ENCODE data around the gene POLDIP2. TPM values are rescaled to one million over a fixed set of nuclear protein-coding genes. Genes with fewer than 3 reads are reported as not detected.

Gene POLDIP2
- total and polyA plus RNA-seq, 8 donors = 56.0 to 76.8 (median 63.1) TPM

DNA sequence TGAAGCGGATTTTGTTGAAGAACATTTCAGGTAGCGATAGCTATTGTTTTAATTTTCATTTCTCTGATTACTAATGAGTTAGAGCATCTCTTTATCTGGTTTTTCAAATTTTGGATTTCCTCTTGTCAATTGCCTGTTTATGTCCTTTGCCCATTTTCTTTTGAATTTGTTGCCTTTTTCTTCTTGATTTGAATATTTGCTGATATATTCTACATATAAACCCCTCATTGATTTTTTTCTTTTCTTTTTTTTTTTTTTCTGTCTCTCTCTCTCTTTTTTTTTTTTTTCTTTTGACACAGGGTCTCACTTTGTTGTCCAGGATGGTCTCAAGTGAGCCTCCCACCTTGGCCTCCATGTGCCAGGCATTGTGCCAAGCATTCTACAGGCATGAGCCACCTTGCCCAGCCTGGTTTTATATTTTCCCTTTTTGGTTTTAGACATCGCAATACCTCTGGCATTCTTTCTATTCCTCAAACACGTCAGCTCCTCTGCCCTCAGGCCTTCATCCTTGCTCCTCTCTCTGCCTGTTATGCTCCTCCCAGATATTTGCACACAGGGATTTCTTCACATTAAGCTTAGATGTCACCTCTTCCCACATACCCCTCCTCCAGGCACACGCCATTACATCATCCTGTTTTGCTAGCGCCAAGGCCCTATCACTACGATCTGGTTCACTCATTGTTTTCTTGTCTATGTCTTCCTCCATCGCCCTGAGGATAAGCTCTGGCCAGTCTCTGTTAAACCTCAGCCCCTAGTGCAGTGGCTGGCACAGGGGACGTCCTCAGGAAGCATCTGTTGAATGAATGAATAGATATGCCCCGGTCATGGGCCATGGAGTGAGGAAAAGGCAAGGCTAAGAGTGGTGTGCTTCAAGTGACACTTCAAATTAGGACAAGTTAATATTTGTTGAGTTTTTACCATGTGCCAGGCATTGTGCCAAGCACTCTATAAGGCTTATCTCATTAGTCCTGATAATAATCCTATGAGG, 22.8 kb upstream of the POLDIP2 start:
- Histone ChIP-seq H3K27ac (no peak overlapping the region), H3K36me3 (no peaks in the 10 kb centered on the region), H3K9me3 (no peaks in the 10 kb centered on the region), H3K4me1 (peaks cover 0 to 32% of the 10 kb centered on the region in 2 donors), H3K4me3 (no peak overlapping the region), H3K27me3 (peaks cover 0 to 33% of the 10 kb centered on the region in 2 donors)
- intact Hi-C loops (cut with DNase I) = no loop called here
- ATAC-seq = peak; percentile 31
- TF ChIP-seq, protein P1, sequence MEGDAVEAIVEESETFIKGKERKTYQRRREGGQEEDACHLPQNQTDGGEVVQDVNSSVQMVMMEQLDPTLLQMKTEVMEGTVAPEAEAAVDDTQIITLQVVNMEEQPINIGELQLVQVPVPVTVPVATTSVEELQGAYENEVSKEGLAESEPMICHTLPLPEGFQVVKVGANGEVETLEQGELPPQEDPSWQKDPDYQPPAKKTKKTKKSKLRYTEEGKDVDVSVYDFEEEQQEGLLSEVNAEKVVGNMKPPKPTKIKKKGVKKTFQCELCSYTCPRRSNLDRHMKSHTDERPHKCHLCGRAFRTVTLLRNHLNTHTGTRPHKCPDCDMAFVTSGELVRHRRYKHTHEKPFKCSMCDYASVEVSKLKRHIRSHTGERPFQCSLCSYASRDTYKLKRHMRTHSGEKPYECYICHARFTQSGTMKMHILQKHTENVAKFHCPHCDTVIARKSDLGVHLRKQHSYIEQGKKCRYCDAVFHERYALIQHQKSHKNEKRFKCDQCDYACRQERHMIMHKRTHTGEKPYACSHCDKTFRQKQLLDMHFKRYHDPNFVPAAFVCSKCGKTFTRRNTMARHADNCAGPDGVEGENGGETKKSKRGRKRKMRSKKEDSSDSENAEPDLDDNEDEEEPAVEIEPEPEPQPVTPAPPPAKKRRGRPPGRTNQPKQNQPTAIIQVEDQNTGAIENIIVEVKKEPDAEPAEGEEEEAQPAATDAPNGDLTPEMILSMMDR (IDR thresholded peaks at IDR 0.05) = no peak
- DNase-seq = no peak

DNA sequence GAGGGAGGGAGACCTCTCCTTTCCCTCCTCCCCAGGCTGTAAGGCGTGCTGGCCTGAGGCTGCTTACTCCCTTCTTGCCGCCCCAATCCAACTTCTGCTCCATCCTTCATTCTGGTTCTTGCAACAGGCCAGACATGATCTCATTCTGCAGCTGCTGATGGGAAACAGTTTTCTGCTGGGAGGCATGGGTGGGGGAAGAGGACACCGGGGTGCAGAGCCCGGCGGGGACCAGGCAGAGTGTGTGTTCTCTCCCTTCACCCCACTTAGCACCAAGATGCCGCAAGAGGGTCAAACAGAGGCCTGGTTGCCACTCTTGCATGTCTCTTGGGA, 15.6 kb upstream of the POLDIP2 start:
- TF ChIP-seq, protein P1 (IDR thresholded peaks at IDR 0.05) = no peak
- intact Hi-C loops (cut with DNase I) = no loop called here
- Histone ChIP-seq H3K4me1 (peaks cover 7 to 32% of the 10 kb centered on the region in 2 donors), H3K4me3 (no peak overlapping the region), H3K9me3 (no peaks in the 10 kb centered on the region), H3K27ac (no peak overlapping the region), H3K36me3 (no peaks in the 10 kb centered on the region), H3K27me3 (peaks cover 0 to 37% of the 10 kb centered on the region in 2 donors)
- ATAC-seq (no peak), DNase-seq (no peak)

DNA sequence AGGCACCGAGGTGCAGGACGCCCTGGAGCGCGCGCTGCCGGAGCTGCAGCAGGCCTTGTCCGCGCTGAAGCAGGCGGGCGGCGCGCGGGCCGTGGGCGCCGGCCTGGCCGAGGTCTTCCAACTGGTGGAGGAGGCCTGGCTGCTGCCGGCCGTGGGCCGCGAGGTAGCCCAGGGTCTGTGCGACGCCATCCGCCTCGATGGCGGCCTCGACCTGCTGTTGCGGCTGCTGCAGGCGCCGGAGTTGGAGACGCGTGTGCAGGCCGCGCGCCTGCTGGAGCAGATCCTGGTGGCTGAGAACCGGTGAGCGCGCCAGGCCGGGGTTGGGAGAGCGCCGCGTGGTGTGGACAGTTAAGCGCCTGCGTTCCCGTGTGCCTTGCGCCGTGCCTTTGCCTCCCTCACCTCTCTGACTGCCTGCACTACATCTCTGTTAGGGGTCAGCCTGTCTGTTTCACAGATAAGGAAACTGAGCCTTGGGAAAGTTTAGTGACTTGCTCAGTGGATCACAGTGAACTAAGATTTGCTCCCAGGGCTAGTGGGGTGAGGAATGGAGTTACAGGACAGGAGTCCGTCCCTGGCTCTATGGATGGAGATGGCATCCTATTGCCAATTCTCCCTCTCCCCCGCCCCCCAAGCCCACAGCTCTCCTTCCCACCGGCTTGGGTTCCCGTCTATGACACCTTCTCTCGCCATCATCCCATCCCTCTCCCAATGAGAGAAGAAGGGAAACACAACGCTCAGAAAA, 15.0 kb upstream of the POLDIP2 start:
- H3K9me3 ChIP-seq = no peaks in the 10 kb centered on the region
- ATAC-seq (peak; percentile 3), DNase-seq (peak in 1 of 4 donors; percentile 82)
- H3K27me3 ChIP-seq = peaks cover 0 to 37% of the 10 kb centered on the region in 2 donors
- peak overlapping the region; percentile 21 to 49 for H3K4me3 ChIP-seq
- H3K36me3 ChIP-seq = no peaks in the 10 kb centered on the region
- intact Hi-C loops (cut with DNase I) = no loop called here
- TF ChIP-seq, protein P1 (IDR thresholded peaks at IDR 0.05) = no peak
- peaks cover 7 to 32% of the 10 kb centered on the region in 2 donors for H3K4me1 ChIP-seq
- no peak overlapping the region for H3K27ac ChIP-seq

DNA sequence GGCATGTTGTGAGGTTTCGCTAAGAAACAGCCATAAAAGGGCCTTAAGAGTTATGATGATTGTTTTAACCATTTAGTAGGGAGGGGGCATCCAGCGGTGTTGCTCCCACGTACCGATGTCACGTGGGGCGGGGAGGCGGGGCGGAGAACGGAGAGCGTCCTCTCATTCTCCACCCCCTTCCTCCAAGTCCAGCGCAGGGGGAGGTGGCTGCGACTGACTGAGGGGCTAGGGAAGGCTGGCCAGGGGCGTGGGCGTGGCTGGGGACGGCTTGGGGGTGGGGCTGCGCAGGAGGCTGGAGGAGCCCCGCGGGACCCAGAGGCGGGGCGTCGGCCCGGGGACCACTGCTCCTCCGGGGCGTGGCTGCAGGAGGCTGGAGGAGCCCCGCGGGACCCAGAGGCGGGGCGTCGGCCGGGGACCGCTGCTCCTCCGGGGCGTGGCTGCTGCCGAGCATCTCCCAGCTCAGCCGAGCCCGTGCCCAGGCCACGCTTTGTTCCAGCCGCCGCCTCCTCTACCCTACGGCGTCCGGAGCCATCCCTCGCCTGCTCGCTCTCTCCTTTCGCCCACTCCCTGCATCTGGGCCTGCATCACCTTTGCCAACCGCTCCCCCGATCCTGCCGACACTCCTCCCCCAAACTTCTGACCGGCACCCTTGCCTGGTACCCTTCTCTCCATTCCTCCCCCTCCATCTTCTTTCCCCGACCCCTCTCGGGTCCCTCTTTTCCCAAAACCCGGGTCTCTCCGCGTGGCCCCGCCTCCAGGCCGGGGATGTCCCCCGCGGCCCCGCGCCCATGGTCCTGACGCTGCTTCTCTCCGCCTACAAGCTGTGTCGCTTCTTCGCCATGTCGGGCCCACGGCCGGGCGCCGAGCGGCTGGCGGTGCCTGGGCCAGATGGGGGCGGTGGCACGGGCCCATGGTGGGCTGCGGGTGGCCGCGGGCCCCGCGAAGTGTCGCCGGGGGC, 14.2 kb upstream of the POLDIP2 start, which contains the start of gene SARM1:
Gene SARM1 (plus strand): TSS at position 450 of the 958 bp plus-strand sequence. CDS start 339 bp downstream, at position 789.
- H3K4me3 ChIP-seq = peak within 1 kb of the TSS; percentile 21 to 49
- peak within 1 kb of the TSS; percentile 37 to 58 for H3K27ac ChIP-seq
- peaks cover 7 to 32% of the 10 kb centered on the region in 2 donors for H3K4me1 ChIP-seq
- DNase-seq = peak; percentile 83 to 94 (median 88)
- H3K36me3 ChIP-seq = no peaks in the 10 kb centered on the region
- no peaks in the 10 kb centered on the region for H3K9me3 ChIP-seq
- intact Hi-C loops (cut with DNase I) = no loop called here
- TF ChIP-seq, protein P1 (IDR thresholded peaks at IDR 0.05) = no peak
- peaks cover 0 to 37% of the 10 kb centered on the region in 2 donors for H3K27me3 ChIP-seq
- ATAC-seq = peak; percentile 88
